Measurements from ENCODE around the gene HFE.

DNA sequence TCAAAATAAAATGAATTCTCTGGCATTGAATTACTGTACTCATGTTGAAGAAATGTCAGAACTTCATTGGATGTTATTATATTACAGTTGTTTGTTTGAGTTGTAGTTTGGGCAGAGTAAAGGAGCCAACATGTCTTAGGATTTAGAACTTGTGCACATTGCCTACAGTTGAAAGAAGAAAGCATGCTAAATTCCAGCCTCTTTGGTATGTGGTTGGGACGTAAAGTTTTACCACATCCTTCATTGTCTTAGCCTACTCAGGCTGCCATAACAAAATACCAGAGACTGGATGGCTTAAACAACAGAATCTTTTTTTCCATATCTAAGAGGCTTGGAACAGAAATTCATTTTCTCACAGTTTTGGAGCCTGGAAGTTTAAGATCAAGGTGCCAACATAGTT, 42.4 kb downstream of the HFE start:
- TF ChIP-seq, protein P1, sequence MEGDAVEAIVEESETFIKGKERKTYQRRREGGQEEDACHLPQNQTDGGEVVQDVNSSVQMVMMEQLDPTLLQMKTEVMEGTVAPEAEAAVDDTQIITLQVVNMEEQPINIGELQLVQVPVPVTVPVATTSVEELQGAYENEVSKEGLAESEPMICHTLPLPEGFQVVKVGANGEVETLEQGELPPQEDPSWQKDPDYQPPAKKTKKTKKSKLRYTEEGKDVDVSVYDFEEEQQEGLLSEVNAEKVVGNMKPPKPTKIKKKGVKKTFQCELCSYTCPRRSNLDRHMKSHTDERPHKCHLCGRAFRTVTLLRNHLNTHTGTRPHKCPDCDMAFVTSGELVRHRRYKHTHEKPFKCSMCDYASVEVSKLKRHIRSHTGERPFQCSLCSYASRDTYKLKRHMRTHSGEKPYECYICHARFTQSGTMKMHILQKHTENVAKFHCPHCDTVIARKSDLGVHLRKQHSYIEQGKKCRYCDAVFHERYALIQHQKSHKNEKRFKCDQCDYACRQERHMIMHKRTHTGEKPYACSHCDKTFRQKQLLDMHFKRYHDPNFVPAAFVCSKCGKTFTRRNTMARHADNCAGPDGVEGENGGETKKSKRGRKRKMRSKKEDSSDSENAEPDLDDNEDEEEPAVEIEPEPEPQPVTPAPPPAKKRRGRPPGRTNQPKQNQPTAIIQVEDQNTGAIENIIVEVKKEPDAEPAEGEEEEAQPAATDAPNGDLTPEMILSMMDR (conservative IDR thresholded peaks at IDR 0.05 in 1 of 2, IDR thresholded peaks at IDR 0.05 in 1 of 2; ENCODE audit: low read depth in 1 of 2, low read length in 2 of 2): no peak
- no peak for TF ChIP-seq EZH2 (IDR thresholded peaks at IDR 0.05; ENCODE audit: low read length, missing control alignments)

All from fibroblast of lung (primary cell).